KMS-11 (cell line): ENCODE data around the gene BBS7.

ENCODE experiments used
- H2AFZ ChIP-seq: fragments of 200-600 bp; sonication (generic); 2 replicates; pipeline ENCODE4 v1.6.1; 2016; ENCODE audit warnings: antibody characterized with exemption, mixed run types, low read depth
- H3K27ac ChIP-seq: fragments of 200-600 bp; sonication (generic); 2 replicates; pipeline ENCODE4 v1.6.1; 2016; ENCODE audit warnings: mild to moderate bottlenecking, mixed run types
- H3K27me3 ChIP-seq: fragments of 200-600 bp; sonication (generic); 2 replicates; pipeline ENCODE4 v1.6.1; 2017; ENCODE audit warnings: mild to moderate bottlenecking, low read depth, mixed run types, moderate library complexity; ENCODE audit not compliant: insufficient read depth
- H3K36me3 ChIP-seq: fragments of 200-600 bp; sonication (generic); 2 replicates; pipeline ENCODE4 v1.6.1; 2017; ENCODE audit warnings: mild to moderate bottlenecking, mixed run types; ENCODE audit not compliant: insufficient read depth
- H3K4me1 ChIP-seq: fragments of 200-600 bp; sonication (generic); 2 replicates; pipeline ENCODE4 v1.6.1; 2016; ENCODE audit warnings: mild to moderate bottlenecking, low read depth, mixed run types; ENCODE audit not compliant: poor library complexity, severe bottlenecking
- H3K4me2 ChIP-seq: fragments of 200-600 bp; sonication (generic); 2 replicates; pipeline ENCODE4 v1.7.0; 2016; ENCODE audit warnings: mild to moderate bottlenecking, mixed run types
- H3K4me3 ChIP-seq: fragments of 200-600 bp; sonication (generic); IDR thresholded peaks from 2 replicates; pipeline ENCODE4 v1.6.1; 2017; ENCODE audit warnings: low read depth, low read length, mixed read lengths; ENCODE audit not compliant: insufficient read depth
- H3K79me2 ChIP-seq: fragments of 200-600 bp; sonication (generic); 2 replicates; pipeline ENCODE4 v1.6.1; 2016; ENCODE audit warnings: low read depth, mixed run types; ENCODE audit not compliant: insufficient read depth
- H3K9ac ChIP-seq: fragments of 200-600 bp; sonication (generic); 2 replicates; pipeline ENCODE4 v1.6.1; 2016; ENCODE audit warnings: mild to moderate bottlenecking, mixed run types
- H4K20me1 ChIP-seq: fragments of 200-600 bp; sonication (generic); 2 replicates; pipeline ENCODE4 v1.6.1; 2016; ENCODE audit warnings: mild to moderate bottlenecking, mixed run types; ENCODE audit not compliant: insufficient read depth
- TF ChIP-seq, protein P1 (sequence below): fragments of 200-600 bp; sonication (generic); conservative IDR thresholded peaks from 2 replicates; pipeline ENCODE4 v1.6.1; 2017; ENCODE audit warnings: low read depth, mild to moderate bottlenecking, antibody characterized with exemption, low read length, moderate library complexity, mixed read lengths

BBS7 gene

DNA sequence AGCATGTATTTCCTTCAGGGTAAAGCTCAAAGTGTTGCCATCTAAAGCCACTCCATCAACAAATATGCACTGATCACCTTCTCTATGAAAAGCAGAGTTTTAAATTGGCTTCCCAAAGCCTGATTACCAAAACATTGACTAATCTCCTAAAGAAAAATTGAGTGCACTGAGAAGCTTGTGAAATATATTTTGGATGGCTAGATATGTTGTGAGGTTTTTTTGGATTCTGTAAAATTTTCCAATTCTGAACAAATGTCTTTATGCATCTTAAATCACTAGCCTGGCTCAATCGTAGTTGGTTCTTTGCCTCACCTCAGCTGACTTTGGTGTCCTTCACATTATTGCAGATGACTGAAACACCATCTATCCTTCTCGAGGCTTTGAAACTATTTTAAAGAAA is 84.1 kb downstream of the BBS7 start:
- Histone ChIP-seq H3K27ac (no peak overlapping the region), H3K4me1 (no peaks in the 10 kb centered on the region), H3K36me3 (no peaks in the 10 kb centered on the region), H4K20me1 (no peaks in the 10 kb centered on the region), H3K9ac (no peak overlapping the region), H3K4me3 (no peak overlapping the region), H3K27me3 (no peaks in the 10 kb centered on the region), H2AFZ (no peak overlapping the region), H3K4me2 (no peak overlapping the region), H3K79me2 (no peaks in the 10 kb centered on the region)
- TF ChIP-seq, protein P1, sequence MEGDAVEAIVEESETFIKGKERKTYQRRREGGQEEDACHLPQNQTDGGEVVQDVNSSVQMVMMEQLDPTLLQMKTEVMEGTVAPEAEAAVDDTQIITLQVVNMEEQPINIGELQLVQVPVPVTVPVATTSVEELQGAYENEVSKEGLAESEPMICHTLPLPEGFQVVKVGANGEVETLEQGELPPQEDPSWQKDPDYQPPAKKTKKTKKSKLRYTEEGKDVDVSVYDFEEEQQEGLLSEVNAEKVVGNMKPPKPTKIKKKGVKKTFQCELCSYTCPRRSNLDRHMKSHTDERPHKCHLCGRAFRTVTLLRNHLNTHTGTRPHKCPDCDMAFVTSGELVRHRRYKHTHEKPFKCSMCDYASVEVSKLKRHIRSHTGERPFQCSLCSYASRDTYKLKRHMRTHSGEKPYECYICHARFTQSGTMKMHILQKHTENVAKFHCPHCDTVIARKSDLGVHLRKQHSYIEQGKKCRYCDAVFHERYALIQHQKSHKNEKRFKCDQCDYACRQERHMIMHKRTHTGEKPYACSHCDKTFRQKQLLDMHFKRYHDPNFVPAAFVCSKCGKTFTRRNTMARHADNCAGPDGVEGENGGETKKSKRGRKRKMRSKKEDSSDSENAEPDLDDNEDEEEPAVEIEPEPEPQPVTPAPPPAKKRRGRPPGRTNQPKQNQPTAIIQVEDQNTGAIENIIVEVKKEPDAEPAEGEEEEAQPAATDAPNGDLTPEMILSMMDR, result no peak

DNA sequence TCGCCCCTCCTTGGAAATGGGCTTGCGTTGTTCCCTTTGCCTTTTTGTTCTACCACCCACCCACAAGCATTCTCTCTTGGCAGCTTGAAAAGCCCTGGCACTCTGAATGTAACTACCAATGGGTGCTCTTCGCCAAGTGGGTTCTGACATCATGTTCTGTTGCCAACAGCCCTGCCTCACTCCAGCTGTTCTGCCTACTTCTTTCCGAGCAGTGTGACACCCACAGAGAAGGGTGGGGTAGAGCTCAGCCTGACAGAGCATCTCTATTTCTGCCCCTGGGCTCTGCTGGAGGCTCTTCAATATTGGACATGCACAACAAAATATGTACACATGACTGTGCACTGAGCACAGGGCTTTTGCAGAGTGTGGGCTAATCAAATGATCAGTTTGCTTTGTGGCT is 84.8 kb downstream of the BBS7 start:
- Histone ChIP-seq H3K36me3 (no peaks in the 10 kb centered on the region), H3K27ac (no peak overlapping the region), H3K79me2 (no peaks in the 10 kb centered on the region), H3K27me3 (no peaks in the 10 kb centered on the region), H2AFZ (no peak overlapping the region), H4K20me1 (no peaks in the 10 kb centered on the region), H3K9ac (no peak overlapping the region), H3K4me1 (no peaks in the 10 kb centered on the region), H3K4me3 (no peak overlapping the region), H3K4me2 (no peak overlapping the region)
- TF ChIP-seq, protein P1, result no peak

DNA sequence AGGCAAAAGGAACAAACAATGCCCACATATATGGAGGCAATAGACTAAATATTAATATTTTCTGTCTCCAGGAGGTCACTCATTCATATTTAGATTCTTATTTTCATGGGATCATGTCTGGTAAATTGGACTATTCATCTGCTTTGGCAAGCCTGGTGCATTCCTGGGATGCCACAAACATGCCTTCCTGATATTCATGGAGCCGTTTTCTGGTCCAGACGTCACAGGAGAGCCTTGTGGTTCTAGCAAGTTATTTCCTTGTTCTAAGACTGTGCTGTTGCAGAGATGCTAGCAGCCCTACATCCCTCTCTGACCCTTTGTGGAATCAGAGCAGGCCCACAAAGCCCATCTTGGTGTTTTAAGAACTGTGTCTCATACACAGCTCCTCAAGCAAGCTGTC is 85.3 kb downstream of the BBS7 start:
- no peaks in the 10 kb centered on the region for H4K20me1 ChIP-seq
- H3K4me3 ChIP-seq, result no peak overlapping the region
- no peaks in the 10 kb centered on the region for H3K27me3 ChIP-seq
- no peak overlapping the region for H3K4me2 ChIP-seq
- no peaks in the 10 kb centered on the region for H3K79me2 ChIP-seq
- H3K27ac ChIP-seq, result no peak overlapping the region
- TF ChIP-seq, protein P1, result no peak
- no peak overlapping the region for H3K9ac ChIP-seq
- H3K4me1 ChIP-seq, result no peaks in the 10 kb centered on the region
- H3K36me3 ChIP-seq, result no peaks in the 10 kb centered on the region
- H2AFZ ChIP-seq, result no peak overlapping the region

DNA sequence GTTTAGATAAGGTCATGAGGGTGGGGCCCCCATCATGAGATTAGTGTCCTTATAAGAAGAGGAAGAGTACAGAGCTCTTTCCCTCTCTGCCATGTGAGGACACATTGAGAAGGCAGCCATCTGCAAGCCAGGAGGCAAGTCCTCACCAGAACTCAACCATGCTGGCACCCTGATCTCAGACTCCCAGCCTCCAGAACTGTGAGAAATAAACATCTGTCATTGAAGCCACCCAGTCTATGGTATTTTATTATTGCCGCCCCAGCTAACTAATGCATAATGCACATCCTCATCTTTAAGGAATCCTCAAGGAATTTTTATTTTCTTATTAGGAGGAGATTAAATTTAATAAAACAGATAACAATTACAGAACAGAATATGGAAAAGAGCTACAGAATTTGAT is 85.9 kb downstream of the BBS7 start:
- Histone ChIP-seq H4K20me1 (no peaks in the 10 kb centered on the region), H3K27ac (no peak overlapping the region), H3K79me2 (no peaks in the 10 kb centered on the region), H3K36me3 (no peaks in the 10 kb centered on the region), H2AFZ (no peak overlapping the region), H3K4me3 (no peak overlapping the region), H3K9ac (no peak overlapping the region), H3K27me3 (no peaks in the 10 kb centered on the region), H3K4me1 (no peaks in the 10 kb centered on the region), H3K4me2 (no peak overlapping the region)
- TF ChIP-seq, protein P1, result no peak

DNA sequence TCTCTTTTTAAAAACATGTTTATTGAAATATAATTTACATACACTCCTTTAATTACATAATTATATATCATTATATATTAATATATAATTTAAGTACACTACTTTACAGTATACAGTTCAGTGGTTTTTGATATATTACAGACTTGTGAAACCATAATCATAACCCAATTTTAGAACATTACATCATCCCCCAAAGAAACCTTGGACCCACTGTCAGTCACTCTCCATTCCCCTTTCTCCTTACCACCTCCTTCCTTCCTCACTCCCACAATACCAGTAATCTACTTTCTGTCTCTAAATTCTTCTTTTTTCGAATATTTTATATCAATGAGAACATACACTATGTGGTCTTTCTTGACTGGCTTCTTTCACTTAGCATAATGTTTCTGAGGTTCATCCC is 87.1 kb downstream of the BBS7 start:
- H3K4me2 ChIP-seq, result no peak overlapping the region
- TF ChIP-seq, protein P1, result no peak
- no peaks in the 10 kb centered on the region for H3K4me1 ChIP-seq
- no peaks in the 10 kb centered on the region for H3K79me2 ChIP-seq
- no peaks in the 10 kb centered on the region for H3K36me3 ChIP-seq
- H4K20me1 ChIP-seq, result no peaks in the 10 kb centered on the region
- no peak overlapping the region for H3K4me3 ChIP-seq
- no peaks in the 10 kb centered on the region for H3K27me3 ChIP-seq
- H3K27ac ChIP-seq, result no peak overlapping the region
- no peak overlapping the region for H3K9ac ChIP-seq
- H2AFZ ChIP-seq, result no peak overlapping the region
